ENCODE data around the gene CYFIP2. TPM values are rescaled to one million over a fixed set of nuclear protein-coding genes. Genes with fewer than 3 reads are reported as not detected.

CYFIP2 gene
- total and polyA plus RNA-seq, 10 of the 15 experiments (the other 5 are each of a cell fraction or from before 2014, with no cell fraction given): 43.4 to 173 (median 96.0) TPM

GRCh38 chr5:157384971-157385709 is 119.2 kb downstream of the CYFIP2 start:
- POLR2A ChIA-PET: no interaction called here
- RAD21 ChIA-PET (ENCODE audit: unreplicated experiment): no interaction called here
- 95% methylated on average over 4 of the region's 4 CpGs for WGBS (ENCODE audit: insufficient coverage, insufficient replicate concordance, low lambda C conversion rate, missing lambda C conversion rate)

GRCh38 chr5:157387041-157387563 is 121.2 kb downstream of the CYFIP2 start:
- BruUV-seq (replicated peaks): no TSS peak
- SMC1A ChIA-PET (ENCODE audit: uncharacterized antibody, unreplicated experiment): interaction anchor here (1.2 kb wide), 1 partner anchor 134 kb away, joined by 3 read pairs; no protein-coding TSS in a partner anchor
- POLR2A ChIA-PET: no interaction called here
- DNase-seq (ENCODE audit: low read depth, low spot score) (no peak), FAIRE-seq (no peak), ATAC-seq (no peak)
- no peaks in the 10 kb centered on the region for H4K20me1 ChIP-seq (ENCODE audit: control insufficient read depth, insufficient read depth)
- no peaks in the 10 kb centered on the region for H3K4me1 ChIP-seq (ENCODE audit: control insufficient read depth, insufficient read depth, low read length)
- no peak overlapping the region for H3K4me2 ChIP-seq (ENCODE audit: control insufficient read depth, insufficient read depth)
- H2AFZ ChIP-seq (ENCODE audit: control insufficient read depth, low read depth, low read length): no peak overlapping the region
- no peaks in the 10 kb centered on the region for H3K27me3 ChIP-seq (replicated peaks in 1 of 2; ENCODE audit: control insufficient read depth in 2 of 2, insufficient read depth in 2 of 2, low read length in 1 of 2)
- in situ Hi-C loops (cut with MboI): no loop called here
- CTCF ChIA-PET: interaction anchor here (0.9 kb wide), 1 partner anchor 377 kb away, joined by 3 read pairs; no protein-coding TSS in a partner anchor
- no peaks in the 10 kb centered on the region for H3K79me2 ChIP-seq (ENCODE audit: control insufficient read depth, insufficient read depth, low read length)
- RAD21 ChIA-PET (ENCODE audit: unreplicated experiment): interaction anchor here (1.4 kb wide), 1 partner anchor 356 kb away, joined by 3 read pairs; the partner anchor contains the start of gene LSM11
- peaks cover 19 to 23% of the 10 kb centered on the region in 2 experiments for H3K36me3 ChIP-seq (ENCODE audit: control insufficient read depth in 2 of 2, insufficient read depth in 2 of 2, low read length in 1 of 2)
- H3K27ac ChIP-seq (ENCODE audit: control insufficient read depth, insufficient read depth): no peak overlapping the region
- no peak overlapping the region for H3K4me3 ChIP-seq
- intact Hi-C loops (cut with micrococcal nuclease; ENCODE audit: unreplicated experiment): no loop called here
- no peak overlapping the region for H3K9ac ChIP-seq (ENCODE audit: control insufficient read depth, insufficient read depth, low read length)
- 100% methylated on average over 1 of the region's 1 CpG for WGBS (ENCODE audit: insufficient coverage, insufficient replicate concordance, low lambda C conversion rate, missing lambda C conversion rate)
- no peaks in the 10 kb centered on the region for H3K9me3 ChIP-seq (replicated peaks; ENCODE audit: control insufficient read depth, insufficient read depth, low read length)
- TF ChIP-seq ASH2L (IDR thresholded peaks at IDR 0.05; ENCODE audit: borderline replicate concordance, low read depth) (no peak), BMI1 (IDR thresholded peaks at IDR 0.05; ENCODE audit: borderline replicate concordance) (no peak), HDGF (IDR thresholded peaks at IDR 0.05) (no peak), SRF (IDR thresholded peaks at IDR 0.05; ENCODE audit: low read depth in 2 of 2, low read length in 2 of 2) (no peak), GATAD2B (conservative IDR thresholded peaks at IDR 0.05; ENCODE audit: low read depth) (no peak), CEBPZ (IDR thresholded peaks at IDR 0.05; ENCODE audit: low read depth, low read length) (no peak), USF2 (IDR thresholded peaks at IDR 0.05; ENCODE audit: borderline replicate concordance, low read depth, low read length) (no peak)

More at GRCh38 chr5:157384971-157385709, 119.2 kb downstream of the CYFIP2 start:
- CTCF ChIA-PET: interaction anchor here (1.2 to 1.3 kb wide), 2 partner anchors 12 to 88 kb away, joined by 3 read pairs; no protein-coding TSS in a partner anchor
- TF ChIP-seq GABPA (IDR thresholded peaks at IDR 0.05; ENCODE audit: low read depth) (no peak), PML (IDR thresholded peaks at IDR 0.05; ENCODE audit: low read length) (no peak), SPI1 (IDR thresholded peaks at IDR 0.05; ENCODE audit: borderline replicate concordance, insufficient read depth, low read depth, low read length) (no peak), RB1 (IDR thresholded peaks at IDR 0.05; ENCODE audit: borderline replicate concordance) (no peak), STAT1 (conservative IDR thresholded peaks at IDR 0.05) (no peak), SMC3 (IDR thresholded peaks at IDR 0.05; ENCODE audit: borderline replicate concordance, low read length) (no peak), NR2C1 (IDR thresholded peaks at IDR 0.05) (no peak), SUPT20H (IDR thresholded peaks at IDR 0.05; ENCODE audit: borderline replicate concordance, control insufficient read depth, low read depth, low read length) (no peak), CBX3 (IDR thresholded peaks at IDR 0.05; ENCODE audit: borderline replicate concordance, low read depth) (no peak), EP300 (IDR thresholded peaks at IDR 0.05; ENCODE audit: borderline replicate concordance in 1 of 2, control insufficient read depth in 1 of 2, low read depth in 2 of 2, low read length in 2 of 2) (no peak), WRNIP1 (IDR thresholded peaks at IDR 0.05; ENCODE audit: borderline replicate concordance, low read depth, low read length) (no peak), SREBF2 (IDR thresholded peaks at IDR 0.05; ENCODE audit: low read length) (no peak)
- no TSS peak for BruUV-seq (replicated peaks)
- Histone ChIP-seq H3K4me3 (no peak overlapping the region), H3K4me1 (ENCODE audit: control insufficient read depth, insufficient read depth, low read length) (no peaks in the 10 kb centered on the region), H3K79me2 (ENCODE audit: control insufficient read depth, insufficient read depth, low read length) (no peaks in the 10 kb centered on the region), H3K4me2 (ENCODE audit: control insufficient read depth, insufficient read depth) (no peak overlapping the region), H2AFZ (ENCODE audit: control insufficient read depth, low read depth, low read length) (no peak overlapping the region), H3K36me3 (ENCODE audit: control insufficient read depth in 2 of 2, insufficient read depth in 2 of 2, low read length in 1 of 2) (peaks cover 17 to 20% of the 10 kb centered on the region in 2 experiments), H4K20me1 (ENCODE audit: control insufficient read depth, insufficient read depth) (no peaks in the 10 kb centered on the region), H3K27ac (ENCODE audit: control insufficient read depth, insufficient read depth) (no peak overlapping the region), H3K9me3 (replicated peaks; ENCODE audit: control insufficient read depth, insufficient read depth, low read length) (no peaks in the 10 kb centered on the region), H3K9ac (ENCODE audit: control insufficient read depth, insufficient read depth, low read length) (no peak overlapping the region), H3K27me3 (replicated peaks in 1 of 2; ENCODE audit: control insufficient read depth in 2 of 2, insufficient read depth in 2 of 2, low read length in 1 of 2) (no peaks in the 10 kb centered on the region)
- intact Hi-C loops (cut with micrococcal nuclease; ENCODE audit: unreplicated experiment) (no loop called here), in situ Hi-C loops (cut with MboI) (no loop called here)
- DNase-seq (ENCODE audit: low read depth, low spot score) (no peak), FAIRE-seq (no peak), ATAC-seq (no peak)
- SMC1A ChIA-PET (ENCODE audit: uncharacterized antibody, unreplicated experiment): no interaction called here
